K562 (cell line): ENCODE data around the gene WBP1L. TPM values are rescaled to one million over a fixed set of nuclear protein-coding genes. Genes with fewer than 3 reads are reported as not detected.

Source experiments
- ATAC-seq: fragments of 200-7000 bp; cut with Tn5 transposase; 3 replicates; pipeline ENCODE4 v1.9.1; 2020; ENCODE audit warnings: moderate library complexity
- BruUV-seq: library from RNA; stranded (reverse); fragments of 400-500 nt; replicated peaks from 2 replicates; lab custom pipeline; 2021; lab: Mats Ljungman, UMichigan
- CTCF ChIA-PET: fragments of 300-600 bp; formaldehyde crosslinking; extraction: SDS; loops from one replicate; lab custom pipeline; 2021; ENCODE audit warnings: low intra/inter-chr PET ratio; lab: Yijun Ruan, JAX
- POLR2A ChIA-PET: fragments of 300-600, 350-650 bp; sonication (Branson Sonifier 250); formaldehyde crosslinking; extraction: SDS; loops from one replicate; lab custom pipeline; 2021; ENCODE audit warnings: antibody characterized with exemption, inconsistent platforms; lab: Yijun Ruan, JAX
- DNase-seq, 4 experiments: peaks; one replicate each; pipeline versions ENCODE4 v3.0.0 to v3.0.0-alpha.2; 2011 to 2018; ENCODE audit warnings: low spot score in 3 of 4, mixed read lengths in 3 of 4; ENCODE audit errors: extremely low read depth in 1 of 4
- FAIRE-seq: peaks from 2 replicates; lab custom pipeline; 2011; peaks lifted over from hg19 to GRCh38; lab: Jason Lieb, UNC
- H2AFZ ChIP-seq: 2 replicates; pipeline ENCODE4 v1.6.0; 2011; ENCODE audit warnings: low read depth, low read length, control low read depth, inconsistent platforms
- H3K27ac ChIP-seq: fragments of 200-600 bp; 3 replicates; pipeline ENCODE4 v1.8.0; 2011; ENCODE audit warnings: low read depth, mild to moderate bottlenecking, control low read depth, inconsistent platforms, low read length, moderate library complexity, mixed read lengths; ENCODE audit errors: extremely low read depth
- H3K27me3 ChIP-seq, 2 experiments: fragments of 300-600 bp in 1 of 2; 2 replicates in 1 of 2; 3 replicates in 1 of 2; pipeline versions ENCODE4 v1.6.0 to v1.8.0; 2011; ENCODE audit warnings: inconsistent platforms in 2 of 2, low read length in 2 of 2, mild to moderate bottlenecking in 1 of 2, mixed read lengths in 1 of 2, moderate library complexity in 1 of 2; ENCODE audit not compliant: control insufficient read depth in 2 of 2, insufficient read depth in 2 of 2
- H3K36me3 ChIP-seq: fragments of 300-600 bp; 3 replicates; pipeline ENCODE4 v1.8.0; 2011; ENCODE audit warnings: mild to moderate bottlenecking, low read length, inconsistent platforms; ENCODE audit not compliant: control insufficient read depth, insufficient read depth
- H3K4me1 ChIP-seq, 2 experiments: fragments of 200-600 bp in 1 of 2; replicated peaks in 1 of 2; 2 replicates in 1 of 2; 3 replicates in 1 of 2; pipeline versions ENCODE4 v1.5.1 to v1.8.0; 2011; ENCODE audit warnings: inconsistent platforms in 2 of 2, low read length in 2 of 2, mild to moderate bottlenecking in 1 of 2, mixed read lengths in 1 of 2, moderate library complexity in 1 of 2; ENCODE audit not compliant: control insufficient read depth in 2 of 2, insufficient read depth in 2 of 2
- H3K4me2 ChIP-seq: 2 replicates; pipeline ENCODE4 v1.6.1; 2011; ENCODE audit warnings: low read length, control low read depth, inconsistent platforms, mixed read lengths; ENCODE audit not compliant: insufficient read depth
- H3K4me3 ChIP-seq: fragments of 200-600 bp; sonication (generic), shearing (Covaris generic); 2 replicates; pipeline ENCODE4 v1.5.1; 2016; ENCODE audit warnings: control low read depth, inconsistent platforms
- H3K79me2 ChIP-seq: fragments of 200-600 bp; 3 replicates; pipeline ENCODE4 v1.8.0; 2011; ENCODE audit warnings: low read length, inconsistent platforms; ENCODE audit not compliant: control insufficient read depth, insufficient read depth
- H3K9ac ChIP-seq, 2 experiments: 2 replicates each; pipeline versions ENCODE4 v1.6.0 to v1.6.1; 2011; ENCODE audit warnings: low read depth in 2 of 2, low read length in 2 of 2, control low read depth in 1 of 2, inconsistent platforms in 1 of 2, mild to moderate bottlenecking in 1 of 2, mixed read lengths in 1 of 2; ENCODE audit not compliant: insufficient read depth in 1 of 2
- H3K9me1 ChIP-seq: one replicate; pipeline ENCODE4 v1.6.0; 2011; ENCODE audit warnings: inconsistent platforms, mild to moderate bottlenecking, low read length, moderate library complexity; ENCODE audit not compliant: control insufficient read depth, insufficient read depth
- H3K9me3 ChIP-seq: replicated peaks from 2 replicates; pipeline ENCODE4 v1.5.1; 2011; ENCODE audit warnings: low read depth, low read length, inconsistent platforms; ENCODE audit not compliant: control insufficient read depth, insufficient read depth
- H4K20me1 ChIP-seq: replicated peaks from 2 replicates; pipeline ENCODE4 v1.6.1; 2011; ENCODE audit warnings: low read length, inconsistent platforms, mixed read lengths; ENCODE audit not compliant: control insufficient read depth, insufficient read depth
- C11orf30 ChIP-seq: fragments of 450-650 bp; IDR thresholded peaks from 2 replicates; pipeline ENCODE4 v1.6.1; 2016; ENCODE audit warnings: low read depth, mild to moderate bottlenecking
- ERF ChIP-seq: fragments of 450-650 bp; formaldehyde crosslinking; IDR thresholded peaks from 2 replicates; pipeline ENCODE4 v1.4.0; 2020; ENCODE audit warnings: mild to moderate bottlenecking, mixed read lengths
- KDM2B ChIP-seq: fragments of 250-450 bp; sonication (Bioruptor Pico); IDR thresholded peaks from 2 replicates; pipeline ENCODE4 v1.8.0; 2021; ENCODE audit warnings: mild to moderate bottlenecking, moderate library complexity
- MIER1 ChIP-seq: fragments of 450-650 bp; IDR thresholded peaks from 2 replicates; pipeline ENCODE4 v1.6.1; 2016; ENCODE audit warnings: antibody characterized with exemption, mild to moderate bottlenecking, low read depth
- RAD21 ChIP-seq, 2 experiments: fragments of 250-450 bp in 1 of 2; fragments of 450-650 bp in 1 of 2; sonication (Bioruptor Pico) in 1 of 2; formaldehyde crosslinking in 1 of 2; IDR thresholded peaks in 1 of 2; conservative IDR thresholded peaks in 1 of 2; 2 replicates each; pipeline versions ENCODE4 v1.4.0 to v1.8.0; 2020 to 2022; ENCODE audit warnings: mild to moderate bottlenecking in 2 of 2, moderate library complexity in 1 of 2
- RBM39 ChIP-seq: fragments of 200-400 bp; formaldehyde crosslinking; optimal IDR thresholded peaks from 2 replicates; pipeline ENCODE3; 2018; ENCODE audit warnings: low read depth, low read length
- RCOR1 ChIP-seq, 2 experiments: IDR thresholded peaks; 2 replicates each; pipeline ENCODE4 v1.6.1; 2012; ENCODE audit warnings: low read depth in 2 of 2, low read length in 2 of 2, borderline replicate concordance in 1 of 2, improper control_type of control experiment in 1 of 2
- ZKSCAN3 ChIP-seq: fragments of 250-450 bp; sonication (Bioruptor Pico); IDR thresholded peaks from 2 replicates; pipeline ENCODE4 v1.4.0; 2020
- ZNF217 ChIP-seq: sonication (generic); formaldehyde crosslinking; IDR thresholded peaks from 2 replicates; pipeline ENCODE4 v1.8.0; 2022; ENCODE audit warnings: mild to moderate bottlenecking, missing genetic modification reagents
- ZNF644 ChIP-seq: fragments of 200-800 bp; sonication (Bioruptor generic); IDR thresholded peaks from 2 replicates; pipeline ENCODE4 v1.6.1; 2016; ENCODE audit warnings: low read depth, missing genetic modification characterization, missing compliant biosample characterization
- WGBS: fragments of 100-300 bp; shearing (Covaris generic); methylation state at CpG from one replicate; pipeline ENCODE4 v1.1.6; 2016; ENCODE audit warnings: low coverage, mixed read lengths; ENCODE audit not compliant: insufficient coverage; ENCODE audit errors: missing lambda C conversion rate; 5-methylcytosine and 5-hydroxymethylcytosine counted together
- in situ Hi-C: fragments of 300-500 bp; cut with MboI; formaldehyde crosslinking; loops from 4 replicates; pipeline ENCODE4 v1.15.0; 2018; ENCODE audit warnings: inconsistent platforms, mixed read lengths
- intact Hi-C: fragments of 100-400 bp; cut with micrococcal nuclease; formaldehyde crosslinking; loops from 2 replicates; pipeline ENCODE4 v1.14.2; 2022
- polyA plus RNA-seq, 8 experiments: library from polyadenylated mRNA; depleted of rRNA in 4 of 8; stranded (reverse) in 5 of 8; unstranded in 3 of 8; fragments of >200 nt; fragmentation: Nextera tagmentation in 2 of 8; fragmentation: Illumina TruSeq in 1 of 8; extraction: Ambion mirVana in 2 of 8; extraction: Trizol in 1 of 8; gene quantifications; 2 replicates each; pipeline versions ENCODE4 v1.2.1 to v1.2.3, GENCODE V29; 2011 to 2014; ENCODE audit warnings: inconsistent platforms in 1 of 8, missing spikeins in 1 of 8
- total RNA-seq, 7 experiments: library from RNA; depleted of rRNA in 6 of 7; stranded (reverse); fragments of >200 nt in 6 of 7; fragmentation: Illumina TruSeq in 2 of 7; extraction: Trizol in 2 of 7; gene quantifications; 2 replicates each; pipeline versions ENCODE4 v1.2.1 to v1.2.3, GENCODE V29; 2011 to 2021; ENCODE audit warnings: low replicate concordance in 1 of 7
- TF ChIP-seq, protein P1 (sequence below), 2 experiments: fragments of 200-800 bp in 1 of 2; sonication (Bioruptor generic) in 1 of 2; sonication (generic) in 1 of 2; formaldehyde crosslinking in 1 of 2; IDR thresholded peaks in 1 of 2; conservative IDR thresholded peaks in 1 of 2; 2 replicates each; pipeline versions ENCODE4 v1.5.0 to v1.6.1; 2016 to 2020; ENCODE audit warnings: missing compliant biosample characterization in 1 of 2, missing genetic modification characterization in 1 of 2, missing genetic modification reagents in 1 of 2
- TF ChIP-seq, protein P2 (sequence below): fragments of 450-650 bp; IDR thresholded peaks from 2 replicates; pipeline ENCODE4 v1.6.1; 2017; ENCODE audit warnings: mild to moderate bottlenecking, moderate library complexity
- TF ChIP-seq, protein P3 (sequence below): fragments of 250-450 bp; sonication (Bioruptor Pico); IDR thresholded peaks from 2 replicates; pipeline ENCODE4 v1.9.0; 2021; ENCODE audit warnings: mild to moderate bottlenecking
- TF ChIP-seq, protein P4 (sequence below): sonication (generic); formaldehyde crosslinking; IDR thresholded peaks from 2 replicates; pipeline ENCODE4 v1.8.1; 2023; ENCODE audit warnings: mild to moderate bottlenecking, missing genetic modification reagents

The WBP1L gene
- total and polyA plus RNA-seq, 9 of the 15 experiments (the other 6 are each of a cell fraction or from before 2014, with no cell fraction given), result 3.2 to 14.4 (median 11.3) TPM

DNA sequence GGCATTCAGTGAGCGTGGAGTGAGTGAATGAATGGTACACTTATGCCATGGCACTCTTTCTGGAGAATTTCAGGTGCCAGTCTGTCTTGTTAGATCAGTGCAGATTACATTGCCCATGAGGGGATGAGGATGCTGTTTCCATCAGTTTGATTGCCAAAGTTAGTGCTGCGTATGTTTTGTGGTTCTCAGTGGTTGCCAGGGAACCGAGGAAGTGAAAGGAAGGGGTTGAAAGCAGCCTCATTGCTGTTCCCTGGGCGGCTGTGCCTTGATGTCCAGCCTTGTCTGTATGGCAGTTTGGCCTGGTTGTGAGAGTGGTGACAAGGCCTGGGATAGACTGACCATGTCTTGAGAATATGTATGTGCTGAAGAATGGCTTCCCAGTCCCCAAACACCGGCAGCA lies 30.2 kb downstream of the WBP1L start:
- Histone ChIP-seq H3K4me2 (no peak overlapping the region), H3K79me2 (peaks cover 42% of the 10 kb centered on the region; the same call in 2 of the 3 replicates), H4K20me1 (no peaks in the 10 kb centered on the region), H3K4me1 (peaks cover 36 to 54% of the 10 kb centered on the region in 2 experiments), H3K27ac (no peak overlapping the region), H3K4me3 (no peak overlapping the region), H2AFZ (no peak overlapping the region), H3K9me1 (no peaks in the 10 kb centered on the region), H3K9ac (no peak overlapping the region), H3K27me3 (no peaks in the 10 kb centered on the region), H3K36me3 (no peaks in the 10 kb centered on the region), H3K9me3 (no peaks in the 10 kb centered on the region)
- WGBS, result 89% methylated on average over 5 of the region's 5 CpGs
- no peak for DNase-seq
- ChIA-PET CTCF (no interaction called here), POLR2A (no interaction called here)
- FAIRE-seq, result no peak
- intact Hi-C loops, result no loop called here
- BruUV-seq, result no TSS peak
- TF ChIP-seq, protein P1, sequence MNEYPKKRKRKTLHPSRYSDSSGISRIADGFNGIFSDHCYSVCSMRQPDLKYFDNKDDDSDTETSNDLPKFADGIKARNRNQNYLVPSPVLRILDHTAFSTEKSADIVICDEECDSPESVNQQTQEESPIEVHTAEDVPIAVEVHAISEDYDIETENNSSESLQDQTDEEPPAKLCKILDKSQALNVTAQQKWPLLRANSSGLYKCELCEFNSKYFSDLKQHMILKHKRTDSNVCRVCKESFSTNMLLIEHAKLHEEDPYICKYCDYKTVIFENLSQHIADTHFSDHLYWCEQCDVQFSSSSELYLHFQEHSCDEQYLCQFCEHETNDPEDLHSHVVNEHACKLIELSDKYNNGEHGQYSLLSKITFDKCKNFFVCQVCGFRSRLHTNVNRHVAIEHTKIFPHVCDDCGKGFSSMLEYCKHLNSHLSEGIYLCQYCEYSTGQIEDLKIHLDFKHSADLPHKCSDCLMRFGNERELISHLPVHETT (CRISPR knock-in tag; conservative IDR thresholded peaks at IDR 0.05 in 1 of 2, IDR thresholded peaks at IDR 0.05 in 1 of 2), result no peak
- TF ChIP-seq ERF, result no peak
- no peak for TF ChIP-seq RAD21 (CRISPR knock-in tag; conservative IDR thresholded peaks at IDR 0.05 in 1 of 2, IDR thresholded peaks at IDR 0.05 in 1 of 2)
- no peak for TF ChIP-seq RBM39
- TF ChIP-seq KDM2B (CRISPR knock-in tag), result no peak
- TF ChIP-seq, protein P2, sequence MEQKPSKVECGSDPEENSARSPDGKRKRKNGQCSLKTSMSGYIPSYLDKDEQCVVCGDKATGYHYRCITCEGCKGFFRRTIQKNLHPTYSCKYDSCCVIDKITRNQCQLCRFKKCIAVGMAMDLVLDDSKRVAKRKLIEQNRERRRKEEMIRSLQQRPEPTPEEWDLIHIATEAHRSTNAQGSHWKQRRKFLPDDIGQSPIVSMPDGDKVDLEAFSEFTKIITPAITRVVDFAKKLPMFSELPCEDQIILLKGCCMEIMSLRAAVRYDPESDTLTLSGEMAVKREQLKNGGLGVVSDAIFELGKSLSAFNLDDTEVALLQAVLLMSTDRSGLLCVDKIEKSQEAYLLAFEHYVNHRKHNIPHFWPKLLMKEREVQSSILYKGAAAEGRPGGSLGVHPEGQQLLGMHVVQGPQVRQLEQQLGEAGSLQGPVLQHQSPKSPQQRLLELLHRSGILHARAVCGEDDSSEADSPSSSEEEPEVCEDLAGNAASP, result no peak
- TF ChIP-seq, protein P3, sequence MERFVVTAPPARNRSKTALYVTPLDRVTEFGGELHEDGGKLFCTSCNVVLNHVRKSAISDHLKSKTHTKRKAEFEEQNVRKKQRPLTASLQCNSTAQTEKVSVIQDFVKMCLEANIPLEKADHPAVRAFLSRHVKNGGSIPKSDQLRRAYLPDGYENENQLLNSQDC, result no peak
- TF ChIP-seq MIER1, result no peak
- TF ChIP-seq ZKSCAN3 (CRISPR knock-in tag), result no peak
- TF ChIP-seq C11orf30, result no peak
- no peak for TF ChIP-seq RCOR1 (IDR thresholded peaks at IDR 0.05; ENCODE audit: borderline replicate concordance in 1 of 2, low read depth in 2 of 2, low read length in 2 of 2)
- no peak for TF ChIP-seq ZNF644 (tag)
- no peak for TF ChIP-seq ZNF217
- TF ChIP-seq, protein P4, sequence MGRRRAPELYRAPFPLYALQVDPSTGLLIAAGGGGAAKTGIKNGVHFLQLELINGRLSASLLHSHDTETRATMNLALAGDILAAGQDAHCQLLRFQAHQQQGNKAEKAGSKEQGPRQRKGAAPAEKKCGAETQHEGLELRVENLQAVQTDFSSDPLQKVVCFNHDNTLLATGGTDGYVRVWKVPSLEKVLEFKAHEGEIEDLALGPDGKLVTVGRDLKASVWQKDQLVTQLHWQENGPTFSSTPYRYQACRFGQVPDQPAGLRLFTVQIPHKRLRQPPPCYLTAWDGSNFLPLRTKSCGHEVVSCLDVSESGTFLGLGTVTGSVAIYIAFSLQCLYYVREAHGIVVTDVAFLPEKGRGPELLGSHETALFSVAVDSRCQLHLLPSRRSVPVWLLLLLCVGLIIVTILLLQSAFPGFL (CRISPR knock-in tag), result no peak
- in situ Hi-C loops, result no loop called here
- no peak for ATAC-seq
